SK-N-SH (cell line): ENCODE measurements around the gene EFCAB6.

Experiments used
- EP300 ChIP-seq, 2 experiments: IDR thresholded peaks; 2 replicates each; pipeline versions ENCODE4 v1.4.0 to v1.6.1; 2012; ENCODE audit warnings: borderline replicate concordance in 1 of 2, low read depth in 1 of 2, low read length in 1 of 2
- EZH2phosphoT487 ChIP-seq: fragments of 200-600 bp; sonication (generic); IDR thresholded peaks from 2 replicates; pipeline ENCODE4 v1.6.1; 2017; ENCODE audit warnings: low read depth, mixed run types, mild to moderate bottlenecking, antibody characterized with exemption, moderate library complexity, borderline replicate concordance
- JUND ChIP-seq: IDR thresholded peaks from 2 replicates; pipeline ENCODE4 v1.4.0; 2012
- NFIC ChIP-seq: IDR thresholded peaks from 2 replicates; pipeline ENCODE4 v1.4.0; 2012; ENCODE audit warnings: borderline replicate concordance
- NRF1 ChIP-seq: IDR thresholded peaks from 2 replicates; pipeline ENCODE4 v1.6.1; 2012; ENCODE audit warnings: low read depth, mild to moderate bottlenecking, low read length
- TF ChIP-seq, protein P1 (sequence below): IDR thresholded peaks from 2 replicates; pipeline ENCODE4 v1.6.1; 2012; ENCODE audit warnings: mild to moderate bottlenecking, low read depth, low read length, moderate library complexity
- TF ChIP-seq, protein P2 (sequence below): fragments of 200-600 bp; sonication (generic); IDR thresholded peaks from 2 replicates; pipeline ENCODE4 v1.6.1; 2017; ENCODE audit warnings: antibody characterized with exemption, mild to moderate bottlenecking, moderate library complexity
- TF ChIP-seq, protein P3 (sequence below): IDR thresholded peaks from 2 replicates; pipeline ENCODE4 v1.4.0; 2012; ENCODE audit warnings: low read depth

DNA sequence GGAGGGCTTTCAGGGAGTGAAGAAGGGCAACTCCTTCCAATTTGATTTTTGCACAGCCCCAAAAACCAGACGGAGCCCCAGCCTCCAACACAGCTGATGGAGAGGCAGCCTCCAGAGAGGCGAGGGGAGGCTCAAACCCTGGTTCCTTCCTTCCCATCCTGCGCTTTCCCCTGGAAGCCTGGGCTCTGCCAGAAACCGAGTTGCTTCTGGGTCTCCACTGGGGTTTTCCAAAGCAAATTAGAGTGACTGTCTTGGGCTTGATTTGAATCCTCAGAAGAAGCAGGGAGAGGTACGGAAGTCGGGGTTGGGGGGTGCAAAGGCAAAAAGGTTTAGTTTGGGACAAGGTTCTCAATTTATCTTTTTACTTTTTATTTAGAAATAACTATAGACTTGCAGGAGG lies 271.1 kb downstream of the EFCAB6 start:
- TF ChIP-seq, protein P1, sequence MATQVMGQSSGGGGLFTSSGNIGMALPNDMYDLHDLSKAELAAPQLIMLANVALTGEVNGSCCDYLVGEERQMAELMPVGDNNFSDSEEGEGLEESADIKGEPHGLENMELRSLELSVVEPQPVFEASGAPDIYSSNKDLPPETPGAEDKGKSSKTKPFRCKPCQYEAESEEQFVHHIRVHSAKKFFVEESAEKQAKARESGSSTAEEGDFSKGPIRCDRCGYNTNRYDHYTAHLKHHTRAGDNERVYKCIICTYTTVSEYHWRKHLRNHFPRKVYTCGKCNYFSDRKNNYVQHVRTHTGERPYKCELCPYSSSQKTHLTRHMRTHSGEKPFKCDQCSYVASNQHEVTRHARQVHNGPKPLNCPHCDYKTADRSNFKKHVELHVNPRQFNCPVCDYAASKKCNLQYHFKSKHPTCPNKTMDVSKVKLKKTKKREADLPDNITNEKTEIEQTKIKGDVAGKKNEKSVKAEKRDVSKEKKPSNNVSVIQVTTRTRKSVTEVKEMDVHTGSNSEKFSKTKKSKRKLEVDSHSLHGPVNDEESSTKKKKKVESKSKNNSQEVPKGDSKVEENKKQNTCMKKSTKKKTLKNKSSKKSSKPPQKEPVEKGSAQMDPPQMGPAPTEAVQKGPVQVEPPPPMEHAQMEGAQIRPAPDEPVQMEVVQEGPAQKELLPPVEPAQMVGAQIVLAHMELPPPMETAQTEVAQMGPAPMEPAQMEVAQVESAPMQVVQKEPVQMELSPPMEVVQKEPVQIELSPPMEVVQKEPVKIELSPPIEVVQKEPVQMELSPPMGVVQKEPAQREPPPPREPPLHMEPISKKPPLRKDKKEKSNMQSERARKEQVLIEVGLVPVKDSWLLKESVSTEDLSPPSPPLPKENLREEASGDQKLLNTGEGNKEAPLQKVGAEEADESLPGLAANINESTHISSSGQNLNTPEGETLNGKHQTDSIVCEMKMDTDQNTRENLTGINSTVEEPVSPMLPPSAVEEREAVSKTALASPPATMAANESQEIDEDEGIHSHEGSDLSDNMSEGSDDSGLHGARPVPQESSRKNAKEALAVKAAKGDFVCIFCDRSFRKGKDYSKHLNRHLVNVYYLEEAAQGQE, result no peak
- TF ChIP-seq EP300 (IDR thresholded peaks at IDR 0.05; ENCODE audit: borderline replicate concordance in 1 of 2, low read depth in 1 of 2, low read length in 1 of 2) (no peak), EZH2phosphoT487 (no peak), JUND (no peak), NRF1 (no peak), NFIC (no peak)
- TF ChIP-seq, protein P2, sequence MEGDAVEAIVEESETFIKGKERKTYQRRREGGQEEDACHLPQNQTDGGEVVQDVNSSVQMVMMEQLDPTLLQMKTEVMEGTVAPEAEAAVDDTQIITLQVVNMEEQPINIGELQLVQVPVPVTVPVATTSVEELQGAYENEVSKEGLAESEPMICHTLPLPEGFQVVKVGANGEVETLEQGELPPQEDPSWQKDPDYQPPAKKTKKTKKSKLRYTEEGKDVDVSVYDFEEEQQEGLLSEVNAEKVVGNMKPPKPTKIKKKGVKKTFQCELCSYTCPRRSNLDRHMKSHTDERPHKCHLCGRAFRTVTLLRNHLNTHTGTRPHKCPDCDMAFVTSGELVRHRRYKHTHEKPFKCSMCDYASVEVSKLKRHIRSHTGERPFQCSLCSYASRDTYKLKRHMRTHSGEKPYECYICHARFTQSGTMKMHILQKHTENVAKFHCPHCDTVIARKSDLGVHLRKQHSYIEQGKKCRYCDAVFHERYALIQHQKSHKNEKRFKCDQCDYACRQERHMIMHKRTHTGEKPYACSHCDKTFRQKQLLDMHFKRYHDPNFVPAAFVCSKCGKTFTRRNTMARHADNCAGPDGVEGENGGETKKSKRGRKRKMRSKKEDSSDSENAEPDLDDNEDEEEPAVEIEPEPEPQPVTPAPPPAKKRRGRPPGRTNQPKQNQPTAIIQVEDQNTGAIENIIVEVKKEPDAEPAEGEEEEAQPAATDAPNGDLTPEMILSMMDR, result no peak
- TF ChIP-seq, protein P3, sequence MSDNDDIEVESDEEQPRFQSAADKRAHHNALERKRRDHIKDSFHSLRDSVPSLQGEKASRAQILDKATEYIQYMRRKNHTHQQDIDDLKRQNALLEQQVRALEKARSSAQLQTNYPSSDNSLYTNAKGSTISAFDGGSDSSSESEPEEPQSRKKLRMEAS, result no peak
